Measurements from ENCODE around the gene DPH2.
A peak's percentile ranks its signal among the peaks of the same experiment; 100 is the strongest.

The DPH2 gene

DNA sequence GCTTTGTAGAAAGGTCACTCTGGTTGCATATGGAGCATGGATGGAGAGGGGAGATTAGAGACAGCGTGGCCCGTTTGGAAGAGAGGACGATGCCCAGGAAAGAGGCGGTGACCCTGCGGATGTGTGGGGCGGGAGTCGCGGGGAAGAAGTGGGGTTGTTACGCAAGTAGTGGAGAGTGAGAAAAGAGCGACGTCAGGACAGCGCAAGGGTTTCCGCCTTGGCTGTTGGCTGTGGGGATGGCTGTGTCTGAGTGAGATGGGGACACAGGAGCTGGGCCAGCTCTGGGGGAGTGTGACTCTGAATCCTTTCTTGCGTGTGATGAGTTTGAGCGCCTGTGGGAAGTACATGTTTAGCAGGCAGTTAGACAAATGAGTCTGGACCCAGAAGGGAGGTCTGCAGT is 13.0 kb downstream of the DPH2 start:
- no peak for DNase-seq (ENCODE audit: low read depth in 3 of 3)

DNA sequence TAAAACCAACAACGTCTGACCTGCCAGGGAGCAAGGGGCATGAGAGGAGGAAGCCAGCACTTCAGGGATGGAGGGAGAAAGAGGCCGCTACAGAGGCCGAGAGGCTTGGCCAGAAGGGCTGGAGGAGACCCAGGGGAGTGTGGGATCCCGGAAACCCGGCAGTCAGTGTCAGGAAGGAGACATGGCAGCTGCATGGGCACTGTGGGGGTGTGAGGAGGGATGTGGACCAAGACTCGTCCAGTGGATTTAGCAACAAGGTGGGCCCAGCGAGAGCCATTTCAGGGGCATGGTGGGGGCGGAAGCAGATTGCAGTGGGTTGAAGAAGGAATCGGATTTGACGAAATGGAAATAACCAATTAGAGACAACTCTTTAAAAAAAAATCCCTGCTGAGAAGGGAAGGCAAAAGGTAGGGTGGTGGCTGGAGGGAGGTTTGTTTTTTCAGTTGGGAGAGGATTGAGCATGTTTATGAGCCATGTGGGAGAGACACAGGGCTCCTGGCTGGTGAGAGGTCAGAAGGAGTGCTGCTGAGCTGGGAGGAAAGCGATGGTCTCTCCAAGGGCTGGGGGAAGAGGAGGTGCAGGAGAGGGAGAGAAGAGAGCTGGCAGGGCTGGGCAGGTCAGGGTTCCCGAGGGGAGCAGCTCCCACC is 13.6 kb downstream of the DPH2 start:
- no peak for DNase-seq (ENCODE audit: low read depth in 3 of 3)

DNA sequence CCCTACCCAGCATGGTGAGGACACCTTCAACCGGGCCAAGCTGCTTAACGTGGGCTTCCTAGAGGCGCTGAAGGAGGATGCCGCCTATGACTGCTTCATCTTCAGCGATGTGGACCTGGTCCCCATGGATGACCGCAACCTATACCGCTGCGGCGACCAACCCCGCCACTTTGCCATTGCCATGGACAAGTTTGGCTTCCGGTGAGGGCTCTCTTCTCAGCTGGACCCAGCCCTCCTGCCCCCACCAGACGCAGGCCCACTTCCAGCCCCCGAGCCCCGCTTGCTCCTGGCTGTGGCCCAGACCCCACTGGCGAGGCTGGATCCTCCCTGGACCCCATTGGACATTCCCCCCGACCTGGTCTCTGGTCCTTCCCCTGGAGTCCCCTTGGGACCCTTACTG is 15.0 kb downstream of the DPH2 start:
- no peak for DNase-seq (ENCODE audit: low read depth in 3 of 3)

DNA sequence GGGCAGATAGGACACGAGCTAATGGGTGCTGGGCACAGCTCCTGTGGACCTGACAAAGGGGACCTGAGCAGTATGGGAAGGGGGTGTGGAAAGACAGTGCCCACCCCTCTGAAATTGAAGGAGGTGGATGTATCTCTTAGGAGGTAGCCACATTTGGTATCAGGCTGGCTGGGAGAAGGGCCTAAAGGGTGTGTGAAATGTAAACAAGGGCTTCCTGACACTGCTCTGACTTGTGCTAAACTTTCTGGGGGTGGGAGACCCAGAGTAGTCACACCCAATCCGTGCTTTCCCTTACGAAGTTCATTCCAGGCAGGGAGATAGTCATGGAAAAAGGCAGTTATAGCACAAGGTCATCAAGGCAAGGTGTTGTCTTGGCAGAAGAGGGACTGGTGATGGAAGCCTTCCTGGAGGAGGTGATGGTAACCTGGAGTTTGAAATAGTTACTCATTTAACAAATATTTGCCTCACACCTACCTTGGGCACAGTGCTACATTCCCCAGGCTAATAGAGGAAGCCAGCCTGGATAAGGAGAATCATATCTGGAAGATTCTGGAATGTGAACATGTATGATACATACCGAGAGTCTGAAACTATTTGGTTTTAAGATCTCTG is 16.3 kb downstream of the DPH2 start:
- DNase-seq (ENCODE audit: low read depth in 3 of 3): no peak

DNA sequence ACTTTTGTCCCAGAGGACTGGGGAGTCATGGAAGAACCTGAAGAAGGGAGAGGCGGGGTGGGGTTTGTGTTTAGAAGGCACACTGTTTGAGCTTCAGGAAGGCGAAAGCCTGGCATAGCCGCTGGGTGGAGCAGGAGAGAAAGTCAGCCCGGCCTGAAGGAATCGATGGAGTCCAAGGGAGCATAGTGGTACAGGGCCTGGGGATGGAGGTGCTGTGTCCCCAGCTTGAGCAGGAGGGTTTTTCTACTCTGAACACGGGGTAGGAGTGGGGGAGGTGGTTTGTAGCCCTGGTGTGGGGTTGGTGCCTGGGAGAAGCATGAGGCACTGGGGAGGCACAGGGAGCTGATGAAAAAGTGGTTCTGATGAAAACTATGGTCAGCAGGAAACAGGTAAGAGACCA is 16.9 kb downstream of the DPH2 start:
- DNase-seq (ENCODE audit: low read depth in 3 of 3): no peak

DNA sequence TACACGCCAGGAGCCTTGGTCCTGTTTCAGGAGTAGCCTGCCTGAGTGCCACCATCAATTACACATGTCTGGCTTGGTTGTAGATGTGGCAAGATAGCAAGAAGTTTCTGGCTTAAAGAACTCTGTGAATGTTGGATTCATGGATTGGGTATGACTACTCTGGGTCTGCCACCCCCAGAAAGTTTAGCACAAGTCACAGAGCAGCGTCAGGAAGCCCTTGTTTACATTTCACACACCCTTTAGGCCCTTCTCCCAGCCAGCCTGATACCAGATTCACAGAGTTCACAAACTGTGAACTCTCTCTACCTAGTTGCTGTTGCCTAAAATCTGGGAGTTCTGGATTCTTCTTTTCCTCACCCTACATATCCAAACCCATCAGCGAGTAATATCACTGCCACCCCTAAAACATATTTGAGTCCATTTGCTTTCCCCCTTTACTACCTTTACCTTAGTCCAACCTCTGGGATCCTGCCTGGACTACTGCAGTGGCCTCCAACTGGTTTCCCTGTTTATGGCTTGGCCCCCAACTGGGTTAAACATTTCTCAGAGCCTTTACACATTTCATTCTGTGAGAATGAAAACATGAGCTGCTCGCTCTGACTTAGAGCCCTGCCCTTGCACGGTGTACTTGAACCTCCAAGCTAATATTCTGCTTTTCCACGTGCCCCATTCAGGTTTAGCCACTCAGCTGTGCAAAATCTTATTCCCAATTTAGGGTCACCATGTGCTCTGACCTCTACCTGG is 17.5 kb downstream of the DPH2 start:
- DNase-seq (ENCODE audit: low read depth in 3 of 3): no peak

DNA sequence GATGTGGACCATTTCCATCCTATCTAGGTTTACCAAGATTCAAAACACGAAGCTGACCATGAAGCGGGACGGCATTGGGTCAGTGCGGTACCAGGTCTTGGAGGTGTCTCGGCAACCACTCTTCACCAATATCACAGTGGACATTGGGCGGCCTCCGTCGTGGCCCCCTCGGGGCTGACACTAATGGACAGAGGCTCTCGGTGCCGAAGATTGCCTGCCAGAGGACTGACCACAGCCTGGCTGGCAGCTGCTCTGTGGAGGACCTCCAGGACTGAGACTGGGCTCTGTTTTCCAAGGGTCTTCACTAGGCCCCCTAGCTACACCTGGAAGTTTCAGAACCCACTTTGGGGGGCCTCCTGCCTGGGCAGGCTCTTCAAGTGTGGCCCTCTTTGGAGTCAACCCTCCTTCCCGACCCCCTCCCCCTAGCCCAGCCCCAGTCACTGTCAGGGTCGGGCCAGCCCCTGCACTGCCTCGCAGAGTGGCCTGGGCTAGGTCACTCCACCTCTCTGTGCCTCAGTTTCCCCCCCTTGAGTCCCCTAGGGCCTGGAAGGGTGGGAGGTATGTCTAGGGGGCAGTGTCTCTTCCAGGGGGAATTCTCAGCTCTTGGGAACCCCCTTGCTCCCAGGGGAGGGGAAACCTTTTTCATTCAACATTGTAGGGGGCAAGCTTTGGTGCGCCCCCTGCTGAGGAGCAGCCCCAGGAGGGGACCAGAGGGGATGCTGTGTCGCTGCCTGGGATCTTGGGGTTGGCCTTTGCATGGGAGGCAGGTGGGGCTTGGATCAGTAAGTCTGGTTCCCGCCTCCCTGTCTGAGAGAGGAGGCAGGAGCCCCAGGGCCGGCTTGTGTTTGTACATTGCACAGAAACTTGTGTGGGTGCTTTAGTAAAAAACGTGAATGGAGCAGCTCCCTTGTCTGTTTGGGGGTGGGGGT is 20.7 kb downstream of the DPH2 start:
- no peak for DNase-seq (ENCODE audit: low read depth in 3 of 3)

DNA sequence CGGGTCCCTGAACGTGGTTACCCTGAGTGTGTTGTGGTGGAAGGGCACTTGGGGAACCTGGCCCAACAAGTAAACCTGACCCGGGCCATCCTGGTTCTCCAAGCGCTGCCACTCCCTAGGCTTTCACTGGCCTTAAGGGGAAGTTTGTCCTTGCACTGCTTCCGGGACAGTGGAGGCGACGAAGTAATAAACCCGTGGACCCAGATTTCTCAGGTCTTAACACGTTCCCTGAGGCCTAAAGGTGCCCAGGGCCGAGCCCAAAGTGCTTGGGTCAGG is 21.3 kb downstream of the DPH2 start:
- DNase-seq (ENCODE audit: low read depth in 3 of 3): no peak

DNA sequence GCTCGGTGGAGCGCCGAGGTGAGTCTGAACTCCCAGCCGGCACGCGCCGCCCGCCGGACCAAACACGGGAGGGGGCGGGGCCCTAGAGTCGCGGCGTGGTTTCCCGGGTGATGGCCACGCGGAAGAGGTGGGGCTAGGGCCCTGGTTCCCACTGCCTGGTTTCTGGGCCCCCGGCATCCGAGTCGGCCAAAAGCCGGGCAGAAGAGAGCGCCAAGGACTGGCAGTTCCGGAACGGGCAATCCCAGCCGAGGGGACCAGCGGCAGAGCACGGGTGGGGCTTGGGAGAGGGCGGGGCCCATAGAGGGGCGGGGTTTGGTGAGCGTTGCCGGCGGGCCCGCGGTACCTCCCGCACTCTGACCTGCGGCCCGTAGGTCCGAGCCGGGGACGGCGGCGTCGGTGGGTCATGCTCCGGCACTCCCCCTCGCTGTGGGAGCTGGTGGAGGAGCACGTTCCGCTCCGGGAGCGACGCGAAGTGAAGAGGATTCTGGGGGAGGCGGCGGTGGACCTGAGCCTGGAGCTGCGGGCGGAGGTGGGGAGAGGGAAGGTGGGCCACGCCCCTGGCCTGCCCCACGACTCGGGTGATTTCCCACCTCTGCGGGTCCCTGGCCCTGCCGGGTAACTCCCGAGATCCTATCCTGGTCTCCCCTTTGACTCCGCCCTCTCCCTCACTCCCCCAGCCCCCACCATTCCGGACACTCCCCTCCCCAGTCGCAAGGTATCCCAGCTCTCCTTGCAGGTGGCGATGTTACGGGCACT is 21.8 kb downstream of the DPH2 start, which contains the start of gene CCDC24:
TSS of gene CCDC24 (plus strand) at position 124 of the 756 bp plus-strand sequence. CDS start at position 404, 280 bp downstream.
- DNase-seq (ENCODE audit: low read depth in 3 of 3): peak; percentile 49 to 55 (median 49)

DNA sequence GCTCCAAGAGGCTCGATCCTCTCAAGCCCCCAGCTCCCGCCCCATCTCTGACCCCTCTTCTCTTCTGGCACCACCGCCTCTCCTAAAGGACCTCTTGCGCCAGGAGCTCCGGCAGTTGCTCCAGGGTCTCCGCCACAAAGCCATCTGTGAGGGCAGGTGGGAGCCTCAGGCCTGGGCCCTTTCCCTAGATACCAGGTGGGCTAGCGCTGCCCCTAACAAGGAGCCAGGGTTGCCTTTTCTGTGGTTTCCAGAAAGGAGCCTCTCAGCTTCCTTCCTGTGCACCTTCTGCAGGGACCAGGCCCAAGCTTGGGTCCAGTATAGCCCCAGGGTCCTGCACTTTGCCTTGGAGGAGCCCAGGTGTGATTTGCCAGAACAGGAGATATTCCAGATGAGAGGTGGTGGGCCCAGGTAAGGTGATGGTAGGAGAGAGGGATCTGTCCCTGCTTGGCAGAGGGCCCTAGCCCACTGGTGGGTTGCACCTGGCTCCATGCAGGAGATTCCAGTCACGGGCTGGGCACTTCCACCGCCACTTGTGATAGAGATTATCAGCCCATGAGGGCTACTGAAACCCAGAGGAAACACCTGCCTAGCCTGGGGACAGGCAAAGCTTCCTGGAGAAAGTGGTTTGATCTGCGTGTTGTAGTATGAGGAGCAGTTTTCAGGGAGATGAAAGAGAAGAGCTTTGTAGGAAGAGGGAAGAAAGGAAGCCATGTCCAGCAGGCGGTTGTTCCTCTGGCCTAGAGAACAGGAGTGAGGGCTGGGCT is 22.6 kb downstream of the DPH2 start:
- no peak for DNase-seq (ENCODE audit: low read depth in 3 of 3)

DNA sequence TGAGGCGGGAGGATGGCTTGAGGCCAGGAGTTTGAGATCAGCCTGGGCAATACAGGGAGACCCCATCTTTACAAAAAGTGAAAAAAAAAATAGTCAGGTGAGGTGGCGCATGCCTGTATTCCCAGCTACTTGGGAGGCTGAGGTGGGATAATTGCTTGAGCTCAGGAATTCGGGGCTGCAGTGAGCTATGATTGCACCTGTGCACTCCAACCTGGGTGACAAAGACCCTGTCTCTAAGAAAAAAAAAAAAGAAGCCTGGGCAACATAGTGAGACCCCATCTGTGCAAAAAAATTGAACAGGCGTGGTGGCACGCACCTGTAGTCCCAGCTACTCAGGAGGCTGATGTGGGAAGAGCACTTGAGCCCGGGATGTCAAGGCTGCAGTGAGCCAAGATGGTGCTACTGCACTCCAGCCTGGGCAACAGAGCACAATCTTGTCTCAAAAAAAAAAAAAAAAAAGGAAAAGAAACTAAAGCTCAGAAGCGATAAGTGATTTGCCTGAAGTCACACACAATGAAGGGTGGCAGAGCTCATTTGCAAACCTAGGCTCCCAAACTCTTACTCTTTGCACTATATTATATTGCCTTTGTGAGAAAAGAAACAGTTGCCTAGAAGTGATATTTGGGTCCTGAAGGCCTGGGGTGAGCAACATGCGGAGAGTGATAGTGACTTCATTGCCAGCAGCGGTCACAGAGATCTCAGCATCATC is 23.6 kb downstream of the DPH2 start:
- DNase-seq (ENCODE audit: low read depth in 3 of 3): no peak

DNA sequence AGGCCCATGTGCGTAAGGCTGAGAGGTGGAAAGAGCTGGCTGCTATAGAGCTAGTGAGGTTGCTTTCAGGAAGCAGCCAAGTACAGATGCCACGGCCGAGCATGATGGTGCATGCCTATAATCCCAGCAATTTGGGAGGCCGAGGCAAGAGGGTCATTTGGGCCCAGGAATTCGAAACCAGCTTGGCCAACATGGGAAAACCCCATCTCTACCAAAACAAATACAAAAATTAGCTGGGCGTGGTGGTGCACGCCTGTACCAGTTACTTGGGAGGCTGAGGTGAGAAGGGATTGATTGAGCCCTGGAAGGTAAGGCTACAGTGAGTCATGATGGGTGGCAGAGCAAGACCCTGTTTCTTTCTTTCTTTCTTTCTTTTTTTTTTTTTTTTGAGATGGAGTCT is 24.3 kb downstream of the DPH2 start:
- DNase-seq (ENCODE audit: low read depth in 3 of 3): no peak

DNA sequence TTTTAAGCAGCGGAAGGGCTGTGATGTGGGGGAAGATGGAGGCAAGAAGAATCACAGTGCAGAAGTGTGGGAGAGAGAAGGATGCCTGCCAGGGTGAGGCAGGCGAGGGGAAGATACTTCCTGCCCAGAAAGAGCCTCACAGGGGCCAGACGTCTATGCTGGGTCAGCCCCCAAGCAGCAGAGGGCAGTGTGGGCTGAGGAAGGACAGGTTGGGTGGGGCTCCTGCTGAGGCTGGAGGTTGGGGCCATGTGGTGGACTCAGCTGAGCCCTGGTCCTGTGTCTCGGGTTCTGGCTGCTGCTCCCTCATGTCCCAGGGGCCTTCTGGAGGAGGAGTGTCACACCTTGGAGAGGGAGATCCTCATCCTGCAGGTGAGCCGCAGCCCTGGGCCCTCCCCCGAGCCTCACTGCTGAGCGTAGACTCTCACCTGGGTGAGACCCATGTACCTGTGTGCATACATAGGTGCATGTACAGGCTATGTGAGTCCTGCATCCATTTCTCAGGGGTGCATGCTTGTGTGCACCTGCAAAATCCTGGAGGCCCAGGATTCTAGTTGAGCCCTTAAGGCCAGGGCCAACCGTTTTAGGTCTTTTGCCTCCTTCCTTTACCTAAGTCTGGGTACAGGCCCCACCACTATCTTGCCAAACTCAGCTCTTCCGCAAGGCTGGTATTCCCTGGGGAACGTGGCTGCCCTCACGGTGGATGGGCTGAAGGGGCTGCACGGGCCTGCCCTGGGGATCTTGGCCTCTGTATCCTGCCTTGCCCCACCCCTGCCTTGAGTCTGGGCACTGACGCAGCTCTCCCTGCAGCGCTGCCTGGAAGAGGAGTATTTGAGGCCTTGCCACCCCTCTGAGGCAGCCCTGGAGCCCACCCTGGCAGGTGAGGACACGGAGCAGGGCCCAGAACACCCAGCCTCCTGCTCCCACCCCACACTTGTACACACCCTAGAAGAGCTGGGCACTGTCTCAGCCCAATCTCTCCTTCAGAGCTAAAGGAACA is 25.3 kb downstream of the DPH2 start:
- DNase-seq (ENCODE audit: low read depth in 3 of 3): no peak

DNA sequence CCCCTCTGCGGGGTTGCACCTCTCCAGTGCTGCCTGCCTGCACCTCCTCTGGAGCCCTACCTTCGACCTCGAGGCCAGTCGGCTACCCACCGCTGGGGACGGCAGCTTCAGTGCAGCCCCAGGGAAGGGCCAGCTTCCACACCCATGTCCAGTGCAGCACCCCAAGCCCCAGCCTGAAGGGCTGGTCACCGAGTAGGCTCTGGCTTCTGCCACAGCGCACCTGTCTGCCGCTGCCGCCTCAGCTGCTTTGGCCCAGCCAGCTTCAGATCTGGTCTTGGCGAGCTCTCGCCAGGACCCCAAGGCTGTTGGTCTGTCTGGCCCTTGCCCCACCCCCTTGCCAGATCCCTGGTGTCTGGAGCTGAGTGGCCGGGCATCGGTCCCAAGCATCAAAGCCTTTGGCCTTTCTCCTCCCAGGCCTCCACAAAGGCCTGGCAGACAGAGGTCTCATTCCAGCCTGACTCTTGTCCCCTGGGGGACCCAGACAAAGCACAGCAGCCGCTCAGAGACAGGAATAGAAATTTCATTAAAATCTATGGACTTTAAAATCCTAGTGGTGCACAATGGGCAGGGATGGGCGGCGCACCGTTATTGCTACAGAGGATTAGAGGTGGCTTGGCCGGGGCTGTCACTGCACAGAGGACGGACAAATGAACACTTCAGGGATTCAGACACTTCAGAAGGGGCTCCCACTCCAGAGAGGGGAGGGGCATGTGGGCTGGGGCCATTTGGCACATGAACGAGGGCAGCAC is 26.3 kb downstream of the DPH2 start:
- no peak for DNase-seq (ENCODE audit: low read depth in 3 of 3)

DNA sequence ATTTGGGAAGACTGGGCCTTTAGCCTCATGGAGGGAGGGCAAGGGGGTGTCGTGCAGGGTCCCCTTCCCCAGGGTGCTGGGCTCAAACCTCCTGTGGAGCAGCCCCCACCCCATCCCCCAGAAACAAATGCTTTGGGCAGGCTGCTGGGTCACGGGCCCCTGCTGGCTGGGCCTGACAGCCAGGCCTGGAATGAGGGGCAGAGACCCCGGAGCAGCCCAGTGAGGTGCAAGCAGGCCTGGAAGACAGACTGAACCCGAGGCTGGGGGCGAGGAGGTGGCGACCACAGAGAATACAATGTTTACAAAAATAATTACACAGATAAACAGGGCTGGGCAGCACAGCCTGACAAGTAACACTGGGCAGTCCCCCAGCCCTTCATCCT is 26.9 kb downstream of the DPH2 start:
- DNase-seq (ENCODE audit: low read depth in 3 of 3): no peak

DNA sequence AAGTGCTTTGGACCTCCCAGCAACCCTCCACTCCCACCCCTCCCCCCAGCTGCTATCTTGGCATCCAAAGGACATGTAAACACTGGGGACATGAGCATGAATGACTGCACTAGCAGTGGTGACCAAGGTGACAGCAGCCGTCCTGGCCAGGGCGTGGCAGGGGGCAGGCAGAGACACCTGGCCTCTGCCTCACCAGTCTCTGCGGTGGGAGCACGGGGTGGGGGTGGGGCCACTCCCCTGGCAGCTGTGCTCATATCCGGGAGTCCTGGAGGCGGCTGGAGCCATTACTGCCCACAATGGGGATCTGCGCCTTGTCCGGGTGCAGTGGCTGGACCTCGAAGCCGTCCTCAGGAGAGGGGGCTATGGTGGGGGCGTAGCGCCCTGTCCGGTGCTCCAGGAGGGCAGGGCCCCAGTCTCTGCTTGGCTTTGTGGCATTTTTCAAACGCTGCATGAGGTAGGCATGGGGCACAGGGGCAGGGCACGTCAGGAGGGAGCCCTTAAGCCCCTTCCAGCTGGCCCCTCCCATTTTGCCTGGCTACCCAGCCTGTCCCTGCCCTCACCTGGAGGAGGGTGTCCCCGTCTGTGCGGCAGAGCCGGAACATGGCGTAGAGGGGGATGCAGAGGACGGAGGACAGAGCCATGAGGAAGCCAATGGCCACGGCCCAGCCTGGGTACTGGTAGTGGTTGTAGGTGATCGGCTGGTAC is 27.6 kb downstream of the DPH2 start:
- DNase-seq (ENCODE audit: low read depth in 3 of 3): no peak

DNA sequence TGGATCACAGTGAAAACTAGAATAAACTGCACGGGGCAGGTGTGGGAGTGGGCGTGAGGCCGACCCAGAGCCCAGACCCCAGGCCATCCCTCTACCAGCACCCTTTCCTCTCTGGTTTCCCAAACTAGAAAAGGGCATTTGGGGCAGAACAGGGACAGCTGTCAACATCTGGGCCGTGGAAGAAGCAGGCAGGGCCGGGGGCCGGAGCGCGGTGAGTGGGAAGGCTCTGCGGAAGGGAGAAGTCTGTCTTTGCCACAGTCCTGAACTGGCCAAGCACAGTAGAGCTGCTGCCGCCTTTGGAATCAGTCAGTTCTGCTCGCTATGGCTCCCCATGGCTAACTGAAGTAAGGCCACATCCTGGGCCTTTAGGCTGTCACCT is 28.2 kb downstream of the DPH2 start:
- no peak for DNase-seq (ENCODE audit: low read depth in 3 of 3)

DNA sequence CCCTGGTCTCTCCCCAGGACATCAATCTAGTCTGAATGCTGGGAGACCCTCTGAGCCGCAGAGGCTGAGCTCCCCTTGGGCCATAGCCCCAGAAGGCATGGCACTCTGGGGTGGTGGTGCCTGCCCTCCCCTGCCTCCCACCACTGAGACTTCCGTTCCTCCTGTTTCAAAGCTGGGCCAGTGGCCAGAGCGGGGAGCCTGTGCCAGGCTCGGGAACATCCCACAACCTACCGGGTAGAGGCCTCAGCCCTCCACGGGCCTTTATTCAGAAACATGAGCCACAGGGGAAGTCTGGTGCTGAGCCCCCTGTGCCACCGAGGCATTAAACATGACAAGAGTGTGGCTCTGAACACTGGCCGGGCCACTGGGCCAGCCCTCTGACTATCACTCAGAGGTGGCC is 29.6 kb downstream of the DPH2 start:
- DNase-seq (ENCODE audit: low read depth in 3 of 3): no peak
